Right atrium auricular region (tissue), 2 donors: ENCODE results near the gene PIK3R3. TPM values are rescaled to one million over a fixed set of nuclear protein-coding genes. Genes with fewer than 3 reads are reported as not detected.

Source experiments
- DNase-seq: peaks from one replicate; pipeline ENCODE4 v3.0.0-alpha.2; 2019; ENCODE audit warnings: low spot score
- H3K27ac ChIP-seq, 2 donors: fragments of 200-600 bp; sonication (generic); 1 replicate in 1 of 2; 2 replicates in 1 of 2; pipeline ENCODE4 v1.5.1; 2016 to 2019
- H3K27me3 ChIP-seq, 2 donors: fragments of 200-600 bp; sonication (generic); one replicate each; pipeline versions ENCODE4 v1.5.1 to v1.6.0; 2017 to 2019
- H3K36me3 ChIP-seq: fragments of 200-600 bp; sonication (generic); one replicate; pipeline ENCODE4 v1.5.1; 2016
- H3K4me1 ChIP-seq, 2 donors: fragments of 200-600 bp; sonication (generic); one replicate each; pipeline versions ENCODE4 v1.5.1 to v1.6.0; 2017 to 2019
- H3K4me3 ChIP-seq, 2 donors: fragments of 200-600 bp; sonication (generic); 1 replicate in 1 of 2; 2 replicates in 1 of 2; pipeline ENCODE4 v1.5.1; 2017 to 2019; ENCODE audit warnings: mild to moderate bottlenecking in 1 of 2, moderate library complexity in 1 of 2
- H3K9me3 ChIP-seq, 2 donors: fragments of 200-600 bp; sonication (generic); one replicate each; pipeline ENCODE4 v1.5.1; 2019
- total RNA-seq, 2 donors: library from RNA; depleted of rRNA; stranded (reverse); fragments of >200 nt; gene quantifications; one replicate each; pipeline ENCODE4 v1.1.0, GENCODE V29; 2016
- TF ChIP-seq, protein P1 (sequence below), 2 donors: fragments of 200-600 bp; sonication (generic); IDR thresholded peaks; one replicate each; pipeline ENCODE4 v1.5.1; 2019; ENCODE audit warnings: antibody characterized with exemption in 2 of 2

The PIK3R3 gene
- total RNA-seq, 2 donors from 2014 or later: 24.3 to 35.3 TPM

DNA sequence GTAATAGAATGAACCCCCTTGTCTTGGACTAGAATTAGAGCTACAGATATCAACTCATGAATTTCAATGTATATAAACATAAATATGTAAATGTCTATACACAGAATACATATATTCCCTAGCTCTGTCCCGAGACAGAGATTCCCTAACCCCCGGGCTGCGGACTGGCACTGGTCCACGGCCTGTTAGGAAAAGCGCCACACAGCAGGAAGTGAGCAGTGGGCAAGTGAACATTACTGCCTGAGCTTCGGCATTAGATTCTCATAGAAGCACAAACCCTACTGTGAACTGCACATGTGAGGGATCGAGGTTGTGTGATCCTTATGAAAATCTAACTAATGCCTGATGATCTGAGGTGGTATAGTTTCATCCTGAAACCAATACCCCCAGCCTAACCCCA, 51.2 kb downstream of the PIK3R3 start:
- H3K27me3 ChIP-seq: no peaks in the 10 kb centered on the region
- no peaks in the 10 kb centered on the region for H3K9me3 ChIP-seq
- H3K36me3 ChIP-seq: peaks cover 6% of the 10 kb centered on the region
- no peak overlapping the region for H3K27ac ChIP-seq
- H3K4me3 ChIP-seq: peak overlapping the region in 1 of 2 donors; percentile 4
- TF ChIP-seq, protein P1, sequence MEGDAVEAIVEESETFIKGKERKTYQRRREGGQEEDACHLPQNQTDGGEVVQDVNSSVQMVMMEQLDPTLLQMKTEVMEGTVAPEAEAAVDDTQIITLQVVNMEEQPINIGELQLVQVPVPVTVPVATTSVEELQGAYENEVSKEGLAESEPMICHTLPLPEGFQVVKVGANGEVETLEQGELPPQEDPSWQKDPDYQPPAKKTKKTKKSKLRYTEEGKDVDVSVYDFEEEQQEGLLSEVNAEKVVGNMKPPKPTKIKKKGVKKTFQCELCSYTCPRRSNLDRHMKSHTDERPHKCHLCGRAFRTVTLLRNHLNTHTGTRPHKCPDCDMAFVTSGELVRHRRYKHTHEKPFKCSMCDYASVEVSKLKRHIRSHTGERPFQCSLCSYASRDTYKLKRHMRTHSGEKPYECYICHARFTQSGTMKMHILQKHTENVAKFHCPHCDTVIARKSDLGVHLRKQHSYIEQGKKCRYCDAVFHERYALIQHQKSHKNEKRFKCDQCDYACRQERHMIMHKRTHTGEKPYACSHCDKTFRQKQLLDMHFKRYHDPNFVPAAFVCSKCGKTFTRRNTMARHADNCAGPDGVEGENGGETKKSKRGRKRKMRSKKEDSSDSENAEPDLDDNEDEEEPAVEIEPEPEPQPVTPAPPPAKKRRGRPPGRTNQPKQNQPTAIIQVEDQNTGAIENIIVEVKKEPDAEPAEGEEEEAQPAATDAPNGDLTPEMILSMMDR (IDR thresholded peaks at IDR 0.05): no peak
- no peaks in the 10 kb centered on the region for H3K4me1 ChIP-seq
- no peak for DNase-seq

DNA sequence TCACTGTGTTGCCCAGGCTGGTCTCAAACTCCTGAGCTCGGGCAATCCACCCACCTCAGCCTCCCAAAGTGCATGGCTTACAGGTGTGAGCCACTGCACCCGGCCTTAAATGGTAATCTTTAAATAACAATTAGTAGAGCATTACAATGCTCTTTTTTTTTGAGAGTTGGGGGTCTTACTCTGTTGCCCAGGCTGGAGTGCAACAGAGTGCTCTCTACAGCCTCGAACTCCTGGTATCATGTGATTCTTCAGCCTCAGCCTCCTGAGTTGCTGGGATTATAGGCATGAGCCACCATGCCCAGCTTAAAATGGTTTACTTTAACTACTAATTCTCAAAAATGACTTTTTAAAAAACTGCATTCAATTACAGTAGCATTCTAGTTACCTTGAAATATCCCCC, 52.2 kb downstream of the PIK3R3 start:
- Histone ChIP-seq H3K9me3 (no peaks in the 10 kb centered on the region), H3K27ac (no peak overlapping the region), H3K27me3 (no peaks in the 10 kb centered on the region)

DNA sequence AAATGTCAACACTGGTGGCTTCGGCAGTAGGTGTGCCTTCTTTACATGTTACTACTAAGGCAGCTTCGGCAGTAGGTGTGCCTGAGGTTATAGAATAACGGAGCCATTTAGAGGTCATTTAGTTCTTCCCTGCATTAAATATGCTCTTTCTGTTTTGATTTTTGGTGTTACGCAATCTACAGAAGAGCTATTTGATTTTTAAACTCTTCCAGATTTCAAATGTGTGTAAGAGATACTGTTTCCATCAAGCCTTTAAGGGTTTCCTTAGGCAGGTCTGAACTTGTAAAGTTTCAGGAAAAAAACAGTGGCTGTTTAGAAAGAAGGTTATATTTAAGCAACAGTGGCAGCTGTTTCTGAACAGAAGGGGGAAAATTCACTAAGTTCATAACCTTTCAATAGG, 54.8 kb downstream of the PIK3R3 start:
- TF ChIP-seq, protein P1 (IDR thresholded peaks at IDR 0.05): no peak

More for the DNA sequence above, 52.2 kb downstream of the PIK3R3 start:
- peaks cover 15% of the 10 kb centered on the region for H3K36me3 ChIP-seq
- no peaks in the 10 kb centered on the region for H3K4me1 ChIP-seq
- no peak for DNase-seq
- TF ChIP-seq, protein P1 (IDR thresholded peaks at IDR 0.05): no peak
- H3K4me3 ChIP-seq: no peak overlapping the region

DNA sequence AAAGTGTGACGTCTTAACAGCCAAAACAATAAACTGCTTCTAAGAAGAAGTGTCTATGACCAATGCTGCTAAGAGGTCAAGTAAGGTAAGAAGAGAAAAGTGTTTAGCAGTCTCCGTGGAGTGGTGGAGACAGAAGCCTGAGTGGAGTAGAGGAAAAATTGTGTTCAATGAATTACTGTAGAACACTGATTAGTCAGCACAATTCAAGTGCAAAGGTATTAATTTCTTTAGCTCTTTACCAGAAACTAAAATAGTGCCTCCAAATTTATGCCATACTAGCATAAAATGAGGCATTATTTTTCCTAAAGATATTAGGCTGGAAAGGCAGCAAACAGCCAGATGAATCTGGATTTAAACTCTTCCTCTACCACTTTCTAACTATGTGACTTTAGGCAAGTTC, 56.1 kb downstream of the PIK3R3 start:
- peaks cover 26% of the 10 kb centered on the region for H3K36me3 ChIP-seq

More for the DNA sequence above, 54.8 kb downstream of the PIK3R3 start:
- no peak for DNase-seq
- H3K4me3 ChIP-seq: no peak overlapping the region
- no peaks in the 10 kb centered on the region for H3K9me3 ChIP-seq
- peaks cover 26% of the 10 kb centered on the region for H3K36me3 ChIP-seq
- H3K27me3 ChIP-seq: no peaks in the 10 kb centered on the region
- no peak overlapping the region for H3K27ac ChIP-seq
- H3K4me1 ChIP-seq: no peaks in the 10 kb centered on the region

DNA sequence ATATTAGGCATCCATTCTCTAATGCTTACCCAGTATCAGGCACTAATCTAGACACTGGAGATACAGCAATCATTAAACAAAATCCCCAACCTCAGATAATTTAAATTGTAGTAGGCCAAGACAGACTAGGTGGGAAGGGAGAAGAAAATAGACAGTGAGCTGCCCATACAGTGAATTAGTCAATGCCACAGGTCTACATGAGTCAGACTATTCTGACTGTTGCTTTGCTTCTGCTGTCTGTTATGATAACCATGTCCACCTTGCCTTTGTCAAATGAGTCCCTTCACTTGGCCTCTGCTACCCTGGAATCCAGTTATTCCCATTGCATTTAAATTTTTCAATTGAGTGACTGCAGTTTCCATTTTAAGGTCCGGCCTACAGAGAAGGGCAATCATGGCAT, 59.5 kb downstream of the PIK3R3 start:
- no peak for DNase-seq
- H3K4me1 ChIP-seq: no peaks in the 10 kb centered on the region
- H3K27me3 ChIP-seq: no peaks in the 10 kb centered on the region
- TF ChIP-seq, protein P1 (IDR thresholded peaks at IDR 0.05): no peak
- peaks cover 25% of the 10 kb centered on the region for H3K36me3 ChIP-seq
- H3K4me3 ChIP-seq: no peak overlapping the region
- H3K27ac ChIP-seq: no peak overlapping the region
- no peaks in the 10 kb centered on the region for H3K9me3 ChIP-seq

More for the DNA sequence above, 56.1 kb downstream of the PIK3R3 start:
- no peak for DNase-seq
- TF ChIP-seq, protein P1 (IDR thresholded peaks at IDR 0.05): no peak
- Histone ChIP-seq H3K27ac (no peak overlapping the region), H3K9me3 (no peaks in the 10 kb centered on the region), H3K4me1 (no peaks in the 10 kb centered on the region), H3K27me3 (no peaks in the 10 kb centered on the region), H3K4me3 (no peak overlapping the region)

DNA sequence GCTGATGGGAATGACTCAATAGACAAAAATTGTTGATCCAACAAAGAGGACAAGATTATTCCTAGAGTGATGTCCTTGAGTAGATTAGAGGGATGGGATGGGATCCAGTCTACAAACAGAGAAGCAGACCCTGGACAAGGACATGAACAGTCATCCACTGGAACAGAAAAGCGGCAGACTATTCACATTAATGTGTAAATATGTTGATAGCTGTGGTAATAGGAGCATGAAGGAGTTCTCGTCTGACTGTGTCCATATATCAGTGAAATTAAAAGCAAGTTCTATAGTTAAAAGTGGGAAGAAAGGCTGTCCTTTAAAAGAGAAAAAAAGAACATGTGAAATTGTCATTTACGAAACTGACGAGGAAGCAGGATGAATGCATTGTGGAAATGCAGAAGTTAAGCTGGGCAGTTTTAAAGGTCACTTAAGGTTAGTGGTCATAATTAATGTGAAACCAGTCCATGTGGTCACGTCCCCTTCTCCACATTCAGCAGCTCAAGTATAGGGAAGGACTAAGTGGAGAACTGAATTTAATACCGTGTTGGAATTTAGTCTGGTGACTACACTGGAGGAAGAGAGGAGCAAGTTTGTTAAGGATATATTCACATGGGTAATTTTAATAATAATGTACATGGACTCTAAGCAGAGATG, 62.1 kb downstream of the PIK3R3 start:
- Histone ChIP-seq H3K36me3 (peaks cover 11% of the 10 kb centered on the region), H3K27ac (no peak overlapping the region), H3K27me3 (no peaks in the 10 kb centered on the region), H3K4me1 (no peaks in the 10 kb centered on the region), H3K9me3 (no peaks in the 10 kb centered on the region), H3K4me3 (no peak overlapping the region)
- DNase-seq: no peak
- TF ChIP-seq, protein P1 (IDR thresholded peaks at IDR 0.05): no peak
